Colonic mucosa (tissue), 4 donors: ENCODE data around the gene ID2. TPM values are rescaled to one million over a fixed set of nuclear protein-coding genes. Genes with fewer than 3 reads are reported as not detected.

Experiments used
- DNase-seq: peaks from one replicate; pipeline ENCODE4 v3.0.0-alpha.2; 2020
- H3K27ac ChIP-seq: fragments of 200-600 bp; one replicate; pipeline ENCODE4 v1.8.0; 2021
- H3K27me3 ChIP-seq: fragments of 200-600 bp; one replicate; pipeline ENCODE4 v1.8.0; 2021
- H3K36me3 ChIP-seq: fragments of 200-600 bp; one replicate; pipeline ENCODE4 v1.8.0; 2021
- H3K4me1 ChIP-seq: fragments of 200-600 bp; one replicate; pipeline ENCODE4 v1.8.0; 2021; ENCODE audit warnings: mild to moderate bottlenecking
- H3K4me3 ChIP-seq: fragments of 200-600 bp; one replicate; pipeline ENCODE4 v1.8.0; 2021
- H3K9ac ChIP-seq, 2 donors: one replicate each; pipeline ENCODE4 v1.7.0; 2013; ENCODE audit warnings: control low read depth in 2 of 2, low read depth in 2 of 2, low read length in 2 of 2
- H3K9me3 ChIP-seq: fragments of 200-600 bp; one replicate; pipeline ENCODE4 v1.8.0; 2021
- intact Hi-C: fragments of 100-400 bp; cut with DNase I; formaldehyde crosslinking; loops from one replicate; pipeline ENCODE4 v1.14.1; 2022
- total RNA-seq, 2 donors: library from RNA; stranded (reverse); fragmentation: NEBNext Ultra II Directional in 1 of 2; extraction: Animal tissue kit (Norgen Biotek cat#: 25700) in 1 of 2; gene quantifications; one replicate each; pipeline ENCODE4 v1.2.1, GENCODE V29; 2021
- TF ChIP-seq, protein P1 (sequence below): fragments of 200-600 bp; IDR thresholded peaks from one replicate; pipeline ENCODE4 v1.8.0; 2022; ENCODE audit warnings: antibody characterized with exemption, mild to moderate bottlenecking
- donor health status: healthy.
- donor health status: DM: no; HTN: no; CAD: no.
- donor health status: DM: no; HTN: no; CAD: no.

Gene ID2
- total RNA-seq, 2 donors from 2014 or later, result 100.0 to 108 TPM

- intact Hi-C loops, result no loop called here
- no peak for DNase-seq
- TF ChIP-seq, protein P1, sequence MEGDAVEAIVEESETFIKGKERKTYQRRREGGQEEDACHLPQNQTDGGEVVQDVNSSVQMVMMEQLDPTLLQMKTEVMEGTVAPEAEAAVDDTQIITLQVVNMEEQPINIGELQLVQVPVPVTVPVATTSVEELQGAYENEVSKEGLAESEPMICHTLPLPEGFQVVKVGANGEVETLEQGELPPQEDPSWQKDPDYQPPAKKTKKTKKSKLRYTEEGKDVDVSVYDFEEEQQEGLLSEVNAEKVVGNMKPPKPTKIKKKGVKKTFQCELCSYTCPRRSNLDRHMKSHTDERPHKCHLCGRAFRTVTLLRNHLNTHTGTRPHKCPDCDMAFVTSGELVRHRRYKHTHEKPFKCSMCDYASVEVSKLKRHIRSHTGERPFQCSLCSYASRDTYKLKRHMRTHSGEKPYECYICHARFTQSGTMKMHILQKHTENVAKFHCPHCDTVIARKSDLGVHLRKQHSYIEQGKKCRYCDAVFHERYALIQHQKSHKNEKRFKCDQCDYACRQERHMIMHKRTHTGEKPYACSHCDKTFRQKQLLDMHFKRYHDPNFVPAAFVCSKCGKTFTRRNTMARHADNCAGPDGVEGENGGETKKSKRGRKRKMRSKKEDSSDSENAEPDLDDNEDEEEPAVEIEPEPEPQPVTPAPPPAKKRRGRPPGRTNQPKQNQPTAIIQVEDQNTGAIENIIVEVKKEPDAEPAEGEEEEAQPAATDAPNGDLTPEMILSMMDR, result no peak
Observed at GRCh38 chr2:8641301-8641965, 40.4 kb upstream of the ID2 start.

GRCh38 chr2:8642366-8643068, 39.3 kb upstream of the ID2 start:
- Histone ChIP-seq H3K36me3 (no peaks in the 10 kb centered on the region), H3K27ac (no peak overlapping the region), H3K4me1 (no peaks in the 10 kb centered on the region), H3K4me3 (no peak overlapping the region), H3K9me3 (no peaks in the 10 kb centered on the region), H3K27me3 (no peaks in the 10 kb centered on the region), H3K9ac (no peak overlapping the region)
- intact Hi-C loops, result no loop called here
- DNase-seq, result no peak
- TF ChIP-seq, protein P1, result no peak

More at GRCh38 chr2:8641301-8641965, 40.4 kb upstream of the ID2 start:
- Histone ChIP-seq H3K4me1 (no peaks in the 10 kb centered on the region), H3K9me3 (no peaks in the 10 kb centered on the region), H3K9ac (no peak overlapping the region), H3K4me3 (no peak overlapping the region), H3K36me3 (no peaks in the 10 kb centered on the region), H3K27me3 (no peaks in the 10 kb centered on the region), H3K27ac (no peak overlapping the region)

- H3K9ac ChIP-seq, result no peak overlapping the region
- no peak overlapping the region for H3K4me3 ChIP-seq
- H3K36me3 ChIP-seq, result no peaks in the 10 kb centered on the region
- H3K27ac ChIP-seq, result no peak overlapping the region
- H3K4me1 ChIP-seq, result no peaks in the 10 kb centered on the region
- no peak for DNase-seq
- no peaks in the 10 kb centered on the region for H3K9me3 ChIP-seq
- H3K27me3 ChIP-seq, result no peaks in the 10 kb centered on the region
- intact Hi-C loops, result no loop called here
- TF ChIP-seq, protein P1, result no peak
Observed at GRCh38 chr2:8643250-8643995, 38.4 kb upstream of the ID2 start.

- no peak for DNase-seq
- Histone ChIP-seq H3K4me1 (no peaks in the 10 kb centered on the region), H3K9me3 (no peaks in the 10 kb centered on the region), H3K27ac (no peak overlapping the region), H3K36me3 (no peaks in the 10 kb centered on the region), H3K9ac (no peak overlapping the region), H3K27me3 (no peaks in the 10 kb centered on the region), H3K4me3 (no peak overlapping the region)
- TF ChIP-seq, protein P1, result no peak
- intact Hi-C loops, result no loop called here
Observed at GRCh38 chr2:8643996-8644356, 37.9 kb upstream of the ID2 start.

- DNase-seq, result peak; percentile 37
- TF ChIP-seq, protein P1, result no peak
- intact Hi-C loops, result no loop called here
Observed at GRCh38 chr2:8644605-8645175, 37.2 kb upstream of the ID2 start.

More at GRCh38 chr2:8644605-8645175, 37.2 kb upstream of the ID2 start:
- H3K4me3 ChIP-seq, result no peak overlapping the region
- no peak overlapping the region for H3K27ac ChIP-seq
- no peaks in the 10 kb centered on the region for H3K36me3 ChIP-seq
- H3K9ac ChIP-seq, result no peak overlapping the region
- no peaks in the 10 kb centered on the region for H3K27me3 ChIP-seq
- no peaks in the 10 kb centered on the region for H3K4me1 ChIP-seq
- H3K9me3 ChIP-seq, result no peaks in the 10 kb centered on the region
